Activated CD4-positive, CD25-positive, alpha-beta regulatory T cell treated with anti-CD3 and anti-CD28 coated beads, Interleukin-2, amount 50 U/mL, for 24 hours (primary cell): ENCODE data around the gene ATG16L1.

Experiments
- ATAC-seq, 2 donors: fragments of 150-1000 bp; cut with Tn5 transposase; one replicate each; pipeline ENCODE4 v1.10.0; 2021; ENCODE audit warnings: mild to moderate bottlenecking in 1 of 2, moderate library complexity in 1 of 2

ATG16L1 gene

DNA sequence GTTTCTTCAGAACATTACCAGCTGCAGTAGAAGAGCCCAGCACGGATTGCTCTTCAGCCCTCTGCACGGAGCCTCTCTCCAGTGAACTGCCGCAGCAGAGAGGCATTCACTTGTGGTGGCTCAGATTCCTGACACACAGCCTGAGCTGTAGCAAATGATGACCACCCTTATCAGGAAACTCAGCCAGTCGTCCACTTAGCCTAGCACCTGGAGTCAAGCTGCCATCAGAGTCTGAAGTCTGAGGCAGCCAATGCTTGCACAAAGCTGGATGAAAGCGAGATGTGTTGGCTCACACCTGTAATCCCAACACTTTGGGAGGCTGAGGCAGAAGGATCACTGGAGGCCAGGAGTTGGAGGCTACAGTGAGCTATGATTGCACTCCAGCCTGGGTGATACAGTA, 44.4 kb downstream of the ATG16L1 start:
- ATAC-seq, result no peak

DNA sequence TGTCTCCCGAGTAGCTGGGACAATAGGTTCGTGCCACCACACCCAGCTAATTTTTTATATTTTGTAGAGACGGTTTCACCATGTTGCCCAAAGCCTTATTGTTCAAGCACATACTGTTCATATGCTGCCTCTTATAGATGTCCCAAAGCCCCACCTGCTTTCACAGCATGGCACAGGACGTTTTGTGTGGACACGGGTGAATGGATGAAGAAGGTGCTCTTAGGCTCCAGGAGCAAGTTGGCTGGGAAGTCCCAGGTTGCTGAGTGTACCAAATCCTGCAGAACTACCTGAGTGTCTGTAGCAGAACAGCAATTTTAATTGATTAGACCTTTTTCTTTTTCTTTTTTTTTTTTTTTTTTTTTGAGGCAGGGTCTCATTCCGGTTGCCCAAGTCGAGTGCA, 45.6 kb downstream of the ATG16L1 start:
- no peak for ATAC-seq

DNA sequence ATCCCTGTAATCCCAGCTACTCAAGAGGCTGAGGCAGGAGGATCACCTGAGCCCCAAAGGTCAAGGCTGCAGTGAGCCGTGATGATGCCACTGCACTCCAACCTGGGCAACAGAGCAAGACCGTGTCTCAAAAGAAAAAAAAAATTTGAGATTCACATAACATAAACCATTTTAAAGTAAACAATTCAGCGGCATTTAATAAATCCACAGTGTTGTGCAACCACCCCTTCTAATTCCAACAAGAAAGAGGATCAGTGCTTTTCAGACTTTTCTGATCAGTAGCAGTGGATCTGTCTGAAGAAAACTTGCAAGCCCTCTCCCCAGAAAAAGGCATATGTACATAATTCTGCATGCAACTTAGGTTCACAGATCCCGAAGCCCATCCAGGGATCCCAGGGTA, 48.9 kb downstream of the ATG16L1 start:
- ATAC-seq, result no peak

DNA sequence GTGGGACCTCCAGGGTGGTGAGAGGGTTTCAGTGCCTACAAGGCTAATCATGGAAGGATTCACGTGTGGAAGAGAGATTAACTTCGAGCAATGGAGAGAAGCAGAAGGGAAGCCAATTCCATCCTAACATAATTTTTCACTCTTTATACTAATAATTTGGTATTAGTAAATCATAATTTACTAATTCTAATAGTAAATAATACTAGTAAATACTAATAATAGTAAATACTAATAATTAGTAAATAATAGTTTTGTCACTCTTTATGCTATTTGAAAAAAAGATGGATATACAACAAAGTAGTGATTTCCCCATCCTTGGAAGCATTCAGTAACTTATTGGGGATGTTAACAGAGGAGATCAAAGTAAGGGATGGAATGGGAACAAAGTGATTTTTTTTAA, 49.8 kb downstream of the ATG16L1 start:
- no peak for ATAC-seq

DNA sequence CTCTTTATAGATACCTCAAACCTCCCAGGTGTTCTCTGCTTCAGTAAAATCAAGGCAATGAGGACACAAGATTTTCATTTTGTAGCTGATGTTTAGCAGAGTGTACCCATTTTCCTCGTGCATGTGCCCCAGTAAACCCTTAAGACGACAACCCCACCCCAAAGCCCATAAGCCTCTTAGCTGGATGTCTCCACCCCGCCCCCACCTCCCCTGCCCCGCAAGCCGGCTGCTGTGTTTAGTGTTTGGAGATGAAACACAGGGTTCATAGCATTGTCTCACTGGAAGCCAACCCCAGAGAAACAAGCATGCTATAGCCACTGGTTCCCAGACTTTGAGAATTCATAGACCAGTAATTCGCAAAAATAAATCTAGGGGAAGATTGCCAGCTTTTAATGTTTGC, 50.3 kb downstream of the ATG16L1 start:
- no peak for ATAC-seq

DNA sequence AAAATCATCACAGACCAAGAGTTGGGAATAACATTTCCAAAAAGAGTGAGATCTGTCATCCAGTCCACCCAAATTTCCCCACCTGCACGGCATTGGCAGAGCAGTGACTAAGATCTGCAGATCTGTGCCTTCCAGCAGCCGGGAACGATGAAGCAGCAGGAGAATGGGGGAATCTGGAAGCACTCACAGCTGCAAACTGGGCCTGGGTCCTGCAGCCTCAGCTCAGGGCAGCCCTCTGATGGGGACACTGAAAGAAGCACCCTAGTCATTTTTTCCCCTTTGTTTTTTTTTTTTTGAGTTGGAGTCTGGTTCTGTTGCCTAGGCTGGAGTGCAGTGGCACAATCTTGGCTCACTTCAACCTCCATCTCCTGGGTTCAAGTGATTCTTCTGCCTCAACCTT, 51.8 kb downstream of the ATG16L1 start:
- ATAC-seq, result no peak

DNA sequence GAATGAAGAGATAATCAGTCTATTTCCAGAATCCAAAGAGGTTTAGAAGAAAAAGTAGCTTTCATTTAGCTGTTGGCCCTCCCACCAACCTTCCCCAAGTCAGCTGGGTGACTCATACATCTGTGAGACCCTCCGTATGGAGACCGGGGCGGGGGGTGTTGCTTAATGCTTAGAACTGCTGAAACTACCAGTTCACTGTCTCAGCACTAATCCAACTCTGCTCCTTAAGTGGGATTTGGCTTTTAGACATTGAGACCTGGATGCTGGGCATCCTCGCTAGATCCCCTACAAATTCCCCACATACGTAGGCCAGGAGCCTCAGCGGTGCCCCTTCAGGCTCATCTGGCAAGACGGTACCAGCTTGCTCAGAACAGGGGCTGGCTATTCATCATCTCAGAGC, 56.1 kb downstream of the ATG16L1 start, which contains the start of gene SAG:
Gene SAG, plus strand, starts transcription at position 252 of the 400 bp plus-strand sequence. CDS start 1,374 bp downstream, outside the sequence.
- ATAC-seq, result no peak

DNA sequence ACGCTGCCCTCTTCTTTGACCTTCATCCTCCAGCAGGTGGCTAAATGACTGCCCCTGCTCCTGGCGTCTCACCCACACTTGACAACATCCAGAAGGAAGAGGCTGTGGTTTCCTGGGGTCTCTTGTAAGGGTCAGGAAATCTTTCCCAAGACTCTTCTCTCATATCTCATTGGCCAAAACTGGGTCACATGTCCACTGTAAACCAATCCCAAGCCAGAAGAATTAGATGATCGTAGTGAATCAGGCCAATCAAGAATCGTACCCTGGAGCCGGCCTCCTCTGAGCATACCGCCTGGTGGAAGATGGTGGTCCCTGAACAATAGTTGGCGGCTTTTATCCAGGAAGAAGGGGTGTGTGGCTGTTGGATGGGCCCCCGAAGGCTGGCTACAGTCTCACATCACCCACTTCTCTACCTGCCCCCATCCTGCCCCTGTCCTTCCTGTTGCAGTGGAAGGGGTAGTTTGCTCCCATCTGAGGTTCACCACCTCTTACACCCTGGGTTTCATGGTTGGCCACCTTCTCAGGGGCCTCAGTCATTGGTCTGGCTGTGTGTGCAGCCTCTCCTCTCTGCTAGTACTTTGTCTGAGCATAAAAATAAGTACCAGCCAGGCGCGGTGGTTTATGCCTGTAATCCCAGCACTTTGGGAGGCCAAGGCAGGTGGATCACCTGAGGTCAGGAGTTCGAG, 59.9 kb downstream of the ATG16L1 start:
- no peak for ATAC-seq

DNA sequence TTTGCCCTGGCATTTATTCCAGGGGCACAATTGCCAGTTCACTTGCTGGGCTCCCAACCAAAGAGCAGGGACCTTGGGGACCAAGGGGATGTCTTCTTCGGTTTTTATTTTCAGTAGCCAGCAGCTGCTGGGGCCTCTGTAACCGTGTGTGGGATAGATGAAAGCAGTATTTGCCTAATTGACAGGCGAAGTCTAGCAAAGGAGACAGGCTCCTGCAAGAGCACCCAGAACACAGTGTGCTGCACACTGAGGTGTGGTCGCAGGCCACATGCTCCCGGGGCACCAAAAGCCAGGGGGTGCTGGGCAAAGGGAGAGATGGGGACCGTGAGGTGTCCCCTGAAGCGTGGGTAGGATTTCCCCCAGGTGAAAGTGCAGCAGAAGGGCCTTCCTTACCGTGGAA, 61.4 kb downstream of the ATG16L1 start:
- no peak for ATAC-seq

DNA sequence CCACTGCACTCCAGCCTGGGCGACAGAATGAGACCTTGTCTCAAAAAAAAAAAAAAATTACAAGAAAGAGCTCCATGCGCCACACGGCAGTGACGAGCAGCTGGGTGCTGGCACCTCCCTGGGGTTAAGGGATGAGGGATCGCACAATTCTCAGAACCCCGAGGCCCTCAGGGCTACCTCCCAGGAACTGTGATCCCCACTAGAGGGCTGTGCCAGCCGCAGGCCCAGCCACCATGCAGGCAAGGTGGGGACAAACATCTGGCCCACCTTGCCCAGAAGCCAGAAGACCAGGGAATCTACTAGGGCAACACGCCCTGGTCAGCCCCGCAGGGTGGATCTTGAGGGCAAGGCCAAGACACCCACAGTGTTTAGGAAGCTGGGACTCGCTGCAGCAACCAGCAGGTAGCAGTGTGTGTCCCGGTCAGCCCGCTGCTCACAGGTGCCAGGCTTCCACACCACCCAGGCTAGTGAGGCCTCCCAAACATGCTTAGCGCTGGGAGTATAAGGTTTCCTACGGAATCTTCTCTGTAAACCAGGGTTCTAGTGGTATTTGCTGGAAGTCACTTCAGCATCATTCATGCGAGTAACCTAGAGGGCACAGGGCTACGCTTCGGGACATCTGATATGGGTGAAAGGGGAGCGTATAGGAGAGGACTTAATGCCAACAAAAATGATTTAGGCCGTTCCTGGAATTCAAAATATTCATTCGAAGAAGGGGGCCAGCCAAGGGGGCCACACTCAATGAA, 62.9 kb downstream of the ATG16L1 start:
- ATAC-seq, result no peak

DNA sequence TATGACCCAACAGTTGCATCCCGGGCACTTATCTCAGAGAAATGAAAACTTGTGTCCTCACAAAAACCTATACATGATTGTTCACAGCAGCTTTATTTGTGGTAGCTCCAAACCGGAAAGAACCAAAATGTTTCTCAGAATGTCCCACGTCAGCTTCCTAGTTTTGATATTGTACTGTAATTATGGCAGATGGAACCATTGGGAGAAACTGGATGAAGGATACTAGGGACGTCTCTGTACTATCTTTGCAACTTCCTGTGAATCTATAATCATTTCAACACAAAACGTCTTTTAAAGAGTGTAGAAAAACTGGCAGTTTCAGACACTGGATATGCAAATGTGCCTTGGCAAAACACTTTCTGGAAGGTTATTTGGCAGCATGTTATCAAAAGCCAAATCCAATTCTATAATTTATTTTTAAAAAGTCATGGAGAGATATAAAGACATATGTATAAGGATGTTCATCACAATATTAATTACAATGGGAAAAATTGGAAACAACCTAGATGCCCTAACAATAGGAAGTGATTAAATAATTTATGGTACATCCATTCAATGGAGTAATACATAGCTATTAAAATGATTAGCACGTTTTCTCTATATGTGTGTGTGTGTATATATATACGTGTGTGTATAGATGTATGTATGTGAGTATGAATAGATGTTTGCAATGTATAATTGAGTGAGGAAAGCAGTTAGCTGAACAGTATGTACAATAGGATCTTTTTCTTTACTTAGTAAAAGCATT, 65.9 kb downstream of the ATG16L1 start:
- no peak for ATAC-seq

DNA sequence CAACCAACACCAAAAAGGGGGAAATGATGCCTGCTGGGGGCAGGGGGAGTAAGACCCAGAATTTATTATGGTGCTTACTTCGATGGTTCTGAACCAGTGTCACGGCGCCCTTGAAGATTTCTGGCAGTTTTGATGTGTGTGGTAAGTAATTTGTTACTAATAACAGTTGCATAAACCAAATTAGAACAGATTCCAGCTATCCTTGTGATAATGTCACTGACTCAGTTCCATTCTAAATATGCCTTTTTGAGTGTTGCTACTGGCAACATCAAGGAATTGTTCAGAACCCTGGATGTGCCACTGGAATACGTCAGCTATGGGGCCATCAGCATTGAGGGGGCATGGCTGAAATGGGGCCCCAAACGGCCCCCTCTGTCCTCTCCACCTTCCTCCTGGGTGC, 67.8 kb downstream of the ATG16L1 start:
- no peak for ATAC-seq

DNA sequence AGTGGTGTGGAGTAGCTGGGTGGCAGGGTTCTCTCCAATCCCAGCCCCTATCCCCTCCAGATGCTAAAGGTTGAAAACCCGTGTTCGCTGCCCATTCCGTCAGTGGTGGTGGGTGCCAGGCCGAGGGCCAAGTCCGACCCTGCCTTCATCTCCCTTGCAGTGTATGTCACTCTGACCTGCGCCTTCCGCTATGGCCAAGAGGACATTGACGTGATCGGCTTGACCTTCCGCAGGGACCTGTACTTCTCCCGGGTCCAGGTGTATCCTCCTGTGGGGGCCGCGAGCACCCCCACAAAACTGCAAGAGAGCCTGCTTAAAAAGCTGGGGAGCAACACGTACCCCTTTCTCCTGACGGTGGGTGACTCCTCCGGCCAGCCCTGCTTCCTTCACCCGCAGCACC, 69.0 kb downstream of the ATG16L1 start:
- ATAC-seq, result no peak

DNA sequence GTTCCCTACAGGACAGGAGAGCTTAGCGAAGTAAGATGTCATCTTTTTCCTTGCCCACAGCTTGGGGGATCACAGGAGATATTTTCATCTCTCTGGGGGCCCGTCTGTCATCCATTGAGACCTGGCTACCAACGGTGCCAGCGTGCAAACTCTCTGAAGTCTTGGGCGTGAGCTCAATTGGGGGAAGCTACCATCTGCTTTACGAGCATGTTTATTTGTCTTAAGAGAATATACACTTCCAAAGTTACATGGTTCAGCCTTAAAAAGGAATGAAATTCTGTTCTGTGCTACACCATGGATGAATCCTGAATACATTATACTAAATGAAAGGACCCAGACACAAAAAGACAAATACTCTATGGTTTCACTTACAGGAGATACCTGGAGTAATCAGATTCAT, 69.7 kb downstream of the ATG16L1 start:
- no peak for ATAC-seq

DNA sequence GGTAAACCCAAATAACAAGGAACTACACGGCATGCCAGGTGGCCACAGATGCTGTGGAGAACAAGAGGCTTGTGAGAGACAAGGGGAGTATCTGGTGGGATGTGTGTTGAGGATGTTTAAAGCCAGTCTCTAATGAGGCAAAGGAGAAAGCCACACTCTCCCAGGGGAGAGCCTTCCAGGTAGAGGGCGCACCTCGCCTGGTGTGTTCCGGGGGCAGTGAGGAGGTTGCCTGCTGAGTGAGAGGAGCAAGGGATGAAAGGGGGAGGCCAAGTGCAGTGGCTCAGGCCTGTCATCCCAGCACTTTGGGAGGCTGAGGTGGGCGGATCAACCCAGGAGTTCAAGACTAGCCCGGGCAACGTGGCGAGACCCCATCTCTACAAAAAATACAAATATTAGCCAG, 72.4 kb downstream of the ATG16L1 start:
- ATAC-seq, result no peak

DNA sequence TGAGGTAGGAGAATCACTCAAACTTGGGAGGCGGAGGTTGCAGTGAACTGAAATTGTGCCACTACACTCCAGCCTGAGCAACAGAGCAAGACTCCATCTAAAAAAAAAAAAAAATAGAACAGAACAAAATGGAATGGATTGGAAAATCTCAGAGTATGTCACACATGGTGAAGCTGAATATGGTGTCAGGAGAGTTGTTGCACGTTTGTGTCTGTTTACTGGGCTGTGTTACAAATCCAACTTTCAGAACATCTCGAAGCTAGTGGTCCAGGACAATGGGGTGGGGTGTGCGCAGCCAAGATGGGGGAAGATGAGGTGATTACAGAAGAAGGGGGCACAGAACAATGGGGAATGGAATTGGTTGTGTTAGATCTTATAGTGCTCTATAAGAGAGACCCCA, 73.8 kb downstream of the ATG16L1 start:
- ATAC-seq, result no peak

DNA sequence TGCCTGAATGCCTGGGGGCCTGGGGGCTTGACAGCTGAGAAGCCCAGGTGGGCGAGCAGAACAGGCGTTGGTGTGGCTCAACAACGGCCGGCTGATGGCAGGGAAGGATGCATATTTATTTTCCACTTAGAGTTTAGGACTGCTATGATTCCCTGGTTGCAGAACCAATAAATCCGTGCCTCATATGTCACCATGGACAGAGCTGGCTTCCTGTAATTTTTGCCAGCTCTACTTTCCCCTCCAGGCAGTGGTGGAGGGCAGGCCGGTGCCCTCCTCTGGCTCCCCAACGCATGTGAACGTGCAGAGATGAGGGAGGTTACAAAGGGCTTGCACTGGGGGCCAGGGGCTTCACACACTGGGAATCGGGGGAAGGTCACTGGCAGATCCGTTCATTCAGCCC, 74.3 kb downstream of the ATG16L1 start:
- no peak for ATAC-seq

DNA sequence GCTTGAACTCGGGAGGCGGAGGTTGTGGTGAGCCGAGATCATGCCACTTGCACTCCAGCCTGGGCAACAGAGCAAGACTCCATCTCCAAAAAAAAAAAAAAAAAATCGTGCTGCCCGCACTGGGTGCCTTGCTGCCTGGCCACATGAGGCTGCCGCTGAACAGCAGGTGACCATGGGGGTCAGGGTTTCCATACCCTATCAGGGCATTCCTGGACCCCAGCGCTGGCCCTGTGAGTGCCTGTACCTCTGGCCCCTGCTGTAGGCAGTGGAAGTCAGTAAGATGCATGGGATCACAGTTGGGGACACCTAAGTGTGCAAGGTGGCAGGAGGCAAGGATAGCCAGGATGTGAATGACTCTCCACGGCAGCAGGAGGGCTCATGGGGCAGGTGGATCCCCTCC, 75.0 kb downstream of the ATG16L1 start:
- no peak for ATAC-seq

DNA sequence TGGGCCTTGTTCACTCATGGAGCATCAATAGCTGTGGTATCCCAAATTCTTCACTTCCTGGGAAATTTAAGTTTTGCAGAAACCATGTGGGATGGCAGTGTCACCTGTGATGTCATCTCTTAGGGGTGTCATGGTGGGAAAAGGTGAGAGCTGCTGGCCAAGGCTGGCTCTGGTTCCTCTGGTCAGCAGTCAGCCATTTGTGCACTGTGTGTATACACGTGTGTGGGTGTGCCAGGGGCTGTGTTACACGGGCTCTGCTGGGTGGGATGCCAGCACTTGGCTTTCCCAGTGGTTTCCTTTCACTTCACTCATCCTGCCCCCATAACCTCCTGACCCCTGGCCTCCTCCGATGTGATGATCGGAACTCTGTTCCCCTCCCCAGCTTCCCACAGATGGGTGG, 77.4 kb downstream of the ATG16L1 start:
- ATAC-seq, result no peak

DNA sequence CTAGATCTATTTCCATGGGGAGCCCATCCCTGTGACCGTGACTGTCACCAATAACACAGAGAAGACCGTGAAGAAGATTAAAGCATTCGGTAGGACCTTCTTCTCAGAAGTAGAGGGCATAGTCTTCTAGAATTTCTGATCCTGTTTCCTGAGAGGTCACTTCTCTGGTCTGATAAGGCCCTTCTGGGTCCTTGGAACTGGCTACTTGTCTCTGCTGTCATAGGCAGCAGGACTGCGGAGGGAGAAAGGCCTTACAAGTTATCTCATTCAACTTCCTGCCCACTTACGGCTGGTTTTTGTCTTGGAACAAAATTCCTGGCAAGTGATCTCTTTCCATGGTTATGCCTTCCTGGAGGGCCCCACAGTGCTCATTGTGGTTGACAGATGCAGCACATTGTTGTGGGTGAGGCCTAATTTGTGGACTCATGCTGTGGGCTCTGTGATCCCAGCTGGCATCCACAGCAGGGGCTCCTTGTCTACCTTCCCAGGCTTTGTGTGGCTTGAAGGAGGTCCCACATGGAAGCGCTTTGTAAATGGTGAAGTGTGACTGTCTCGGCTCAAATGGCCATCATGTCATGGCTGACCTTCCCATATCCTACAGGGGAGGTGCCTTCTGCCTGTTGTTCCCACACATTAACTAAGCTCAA, 78.1 kb downstream of the ATG16L1 start:
- ATAC-seq, result no peak

DNA sequence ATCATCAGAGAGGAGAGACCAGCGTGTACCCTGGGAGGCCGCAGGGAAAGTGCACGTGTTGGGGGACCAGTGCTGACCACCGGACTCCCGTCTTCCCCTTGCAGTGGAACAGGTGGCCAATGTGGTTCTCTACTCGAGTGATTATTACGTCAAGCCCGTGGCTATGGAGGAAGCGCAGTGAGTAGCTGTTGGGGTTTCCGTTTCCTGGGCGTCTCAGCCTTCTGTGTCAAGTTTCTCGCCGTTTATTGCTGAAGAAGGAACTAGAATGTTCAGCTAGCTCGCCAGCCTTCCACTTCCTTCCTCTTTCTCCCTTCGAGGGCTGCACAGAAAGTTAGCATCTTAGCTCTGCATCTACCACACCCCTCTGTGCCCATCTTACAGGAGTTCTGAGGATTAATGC, 80.1 kb downstream of the ATG16L1 start:
- peak; percentile 87 to 92 for ATAC-seq

DNA sequence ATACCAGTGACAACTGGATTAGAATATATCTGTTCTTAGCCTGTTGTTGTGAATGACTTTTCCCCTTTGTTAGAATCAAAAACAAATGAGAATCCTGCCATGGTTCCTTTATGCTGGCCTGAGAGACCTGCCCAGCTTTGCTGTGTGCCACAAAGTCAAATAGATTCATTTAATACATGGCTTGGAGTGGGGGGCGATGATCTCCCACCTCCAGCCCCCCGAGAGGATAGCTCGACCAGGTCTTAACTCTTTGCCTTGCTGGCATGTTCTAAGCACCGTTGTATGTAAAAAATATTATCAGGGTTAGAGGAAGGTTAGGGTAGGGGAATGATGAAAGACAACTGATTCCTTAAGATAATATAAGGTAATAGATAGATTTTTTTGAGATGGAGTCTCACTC, 80.7 kb downstream of the ATG16L1 start:
- ATAC-seq, result no peak

DNA sequence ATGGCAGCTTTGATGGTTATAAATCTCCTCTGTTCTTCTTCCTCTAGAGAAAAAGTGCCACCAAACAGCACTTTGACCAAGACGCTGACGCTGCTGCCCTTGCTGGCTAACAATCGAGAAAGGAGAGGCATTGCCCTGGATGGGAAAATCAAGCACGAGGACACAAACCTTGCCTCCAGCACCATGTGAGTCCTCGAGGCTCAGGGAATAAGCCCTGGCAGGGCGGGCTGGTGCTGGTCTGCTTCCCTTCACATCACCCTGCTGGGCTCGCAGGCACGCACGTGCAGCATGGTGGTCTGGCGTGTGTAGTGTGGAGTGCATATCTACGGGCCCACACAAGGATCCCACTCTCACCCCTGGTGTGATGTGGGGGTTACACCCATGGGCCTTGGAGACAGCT, 83.4 kb downstream of the ATG16L1 start:
- ATAC-seq, result no peak
